Measurements from ENCODE around the gene THOC6.
"Not testable (repeated sequence)": the region's sequence is repeated elsewhere in the genome, so short reads cannot be mapped to it uniquely, and the experiment has no call there.

The THOC6 gene

DNA sequence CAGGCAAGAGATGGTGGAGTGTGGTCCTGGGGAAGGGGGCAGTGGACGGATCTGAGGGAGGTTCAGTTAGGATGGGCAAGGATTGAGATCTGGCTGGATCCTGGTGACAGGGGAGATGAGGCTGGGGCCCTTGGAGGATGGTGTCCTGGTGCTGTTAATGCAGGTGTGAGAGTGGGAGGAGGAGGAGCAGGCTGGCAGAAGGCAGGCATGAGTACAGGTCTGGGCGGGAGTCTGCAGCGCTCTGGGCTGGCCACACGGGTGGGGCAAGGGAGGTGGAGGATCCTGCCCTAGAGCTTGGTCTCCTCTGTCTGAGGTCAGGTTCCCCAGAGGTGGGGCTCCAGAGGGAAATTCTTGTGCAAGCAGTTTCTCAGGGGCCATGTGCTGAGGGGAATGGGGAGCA, 48.3 kb downstream of the THOC6 start:
- not testable (repeated sequence) for DNase-seq (ENCODE audit: low read depth in 3 of 3)

DNA sequence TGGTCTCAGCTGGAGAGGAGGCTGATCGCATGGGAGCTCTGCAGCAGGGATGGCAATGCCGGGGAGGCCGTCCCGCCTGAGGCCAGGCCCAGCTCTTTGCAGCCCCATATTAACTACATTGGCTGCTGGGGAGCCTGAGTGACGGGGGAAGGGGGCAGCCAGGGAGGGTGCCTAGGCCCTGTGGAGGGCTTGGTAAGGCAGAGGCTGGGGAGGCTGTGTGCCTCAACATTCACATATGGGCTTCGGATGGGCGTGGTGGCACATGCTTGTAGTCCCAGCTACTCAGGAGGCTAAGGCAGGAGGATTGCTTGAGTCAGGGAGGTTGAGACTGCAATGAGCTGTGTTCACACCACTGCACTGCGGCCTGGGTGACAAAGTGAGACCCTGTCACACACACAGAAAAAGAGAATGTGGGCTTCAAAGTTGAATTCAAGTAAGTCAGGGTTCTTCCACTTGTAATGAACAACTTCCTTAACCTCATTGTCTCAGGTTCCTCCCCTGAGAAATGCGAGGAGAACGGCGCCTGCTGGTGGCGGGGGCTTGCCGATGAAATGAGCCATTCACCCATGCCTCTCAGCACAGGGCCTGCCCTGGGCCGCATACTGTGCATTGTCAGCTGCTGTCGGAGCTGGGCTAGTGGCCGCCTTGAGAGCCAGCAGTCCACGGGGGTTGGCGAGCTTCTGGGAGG, 48.9 kb downstream of the THOC6 start:
- DNase-seq (ENCODE audit: low read depth in 3 of 3), result not testable (repeated sequence)

DNA sequence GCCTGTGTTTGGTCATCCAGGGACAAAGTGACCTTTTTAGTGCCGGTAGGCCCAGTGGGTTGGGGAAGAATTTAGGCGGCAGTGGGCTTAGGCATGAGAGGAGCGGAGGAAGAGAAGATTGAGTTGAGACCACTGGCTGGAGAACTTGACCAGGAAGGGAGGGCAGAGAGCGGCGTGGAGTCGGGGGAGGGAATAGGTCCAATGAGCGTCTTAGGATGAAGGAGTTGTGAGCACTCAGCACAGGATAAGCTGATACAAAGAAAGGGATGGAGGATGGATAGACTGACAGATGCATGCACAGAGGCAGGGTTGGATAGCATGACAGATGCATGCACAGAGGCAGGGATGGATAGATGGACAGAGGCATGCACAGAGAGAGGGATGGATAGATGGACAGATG, 49.6 kb downstream of the THOC6 start:
- DNase-seq (ENCODE audit: low read depth in 3 of 3), result no peak

DNA sequence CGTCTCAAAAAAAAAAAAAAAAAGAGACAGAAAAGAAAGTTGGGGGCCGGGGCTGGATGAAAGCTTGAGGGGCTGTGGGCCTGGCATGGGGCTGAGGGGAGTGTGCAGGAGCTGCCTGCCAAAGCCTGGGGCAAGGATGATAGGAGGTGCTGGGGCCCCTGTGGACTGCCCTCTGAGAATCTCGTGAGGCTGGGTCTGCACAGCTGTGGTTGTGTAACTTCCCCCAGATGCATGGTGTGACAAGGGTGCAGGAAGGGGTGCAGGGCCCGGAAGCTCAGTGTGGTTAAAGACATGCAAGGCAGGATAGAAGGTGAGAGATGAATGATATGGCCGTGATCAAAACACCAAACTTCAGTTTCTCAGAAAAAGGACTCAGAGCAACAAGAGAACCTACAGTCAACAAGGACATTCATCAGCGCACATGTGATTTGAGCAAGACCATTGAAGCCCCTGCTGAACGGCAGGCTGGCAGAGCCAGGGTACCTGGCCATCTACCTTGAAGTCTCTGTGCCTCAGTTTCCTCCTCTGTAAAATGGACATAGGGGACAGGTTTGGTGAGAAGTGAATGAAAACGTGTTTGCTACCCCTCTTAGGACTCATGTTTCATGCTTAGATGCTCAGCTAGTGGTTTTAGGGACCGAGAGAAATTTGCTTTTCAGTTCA, 51.2 kb downstream of the THOC6 start:
- peak in 1 of 3 experiments; percentile 67 for DNase-seq (ENCODE audit: low read depth in 3 of 3)

DNA sequence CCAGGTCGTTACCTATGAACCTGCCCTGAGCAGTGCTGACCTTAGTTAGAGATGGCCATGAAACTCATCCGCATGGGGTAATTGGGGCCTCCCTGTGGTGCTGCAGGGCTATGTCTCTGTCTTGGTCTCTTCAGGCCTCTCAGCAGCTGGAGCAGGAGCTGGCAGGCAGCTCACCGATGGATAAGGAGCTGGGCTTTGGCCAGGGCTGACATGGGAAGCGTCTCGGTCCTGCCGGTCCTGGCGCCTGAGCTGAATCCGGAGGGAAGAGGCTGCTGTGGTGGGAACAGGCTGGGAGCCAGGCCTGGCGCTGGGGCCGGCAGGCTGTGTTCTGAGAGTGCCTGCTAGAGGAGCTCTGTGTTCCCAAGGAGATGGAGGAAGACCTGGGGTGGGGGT, 51.7 kb downstream of the THOC6 start:
- no peak for DNase-seq (ENCODE audit: low read depth in 3 of 3)

DNA sequence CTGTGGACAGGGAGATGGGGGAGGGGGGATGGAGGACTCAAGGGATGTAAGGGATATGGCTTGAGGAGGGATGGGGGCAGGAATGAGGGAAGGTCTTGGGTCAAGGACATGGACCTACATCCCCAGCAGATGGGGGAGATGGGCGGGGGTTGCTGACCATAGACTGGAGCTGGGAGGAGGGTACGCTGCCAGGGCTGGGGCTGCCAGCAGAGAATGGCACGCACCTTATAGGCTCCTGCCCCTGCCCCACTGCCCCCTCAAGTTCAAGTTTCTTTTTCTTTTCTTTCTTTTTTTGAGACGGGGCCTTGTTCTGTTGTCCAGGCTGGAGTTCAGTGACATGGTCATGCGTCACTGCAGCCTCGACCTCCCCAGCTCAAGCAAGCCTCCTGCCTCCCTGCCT, 52.1 kb downstream of the THOC6 start:
- not testable (repeated sequence) for DNase-seq (ENCODE audit: low read depth in 3 of 3)

DNA sequence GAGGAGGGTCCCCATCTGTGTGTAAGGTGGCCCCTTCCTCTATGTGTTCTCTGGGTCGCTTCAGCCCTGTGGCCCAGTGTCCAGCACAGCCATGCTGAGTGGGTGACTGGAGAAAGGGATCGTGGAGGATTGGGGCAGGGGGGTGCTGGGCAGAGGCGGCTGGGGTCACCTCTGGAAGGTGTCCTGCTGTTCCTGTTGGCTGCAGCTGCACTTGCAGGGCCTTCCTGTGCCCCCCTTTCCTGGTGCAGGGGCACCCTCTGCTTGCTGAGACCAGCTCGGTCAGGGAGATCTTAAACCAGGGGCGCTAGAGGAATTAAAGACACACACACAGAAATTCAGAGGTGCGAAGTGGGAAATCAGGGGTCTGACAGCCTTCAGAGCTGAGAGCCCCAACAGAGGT, 52.7 kb downstream of the THOC6 start:
- no peak for DNase-seq (ENCODE audit: low read depth in 3 of 3)
